GM18907 (cell line): ENCODE results near the gene LRRC8E.
"Not testable (repeated sequence)": the region's sequence is repeated elsewhere in the genome, so short reads cannot be mapped to it uniquely, and the experiment has no call there.

ENCODE experiments used
- ATAC-seq: cut with Tn5 transposase; IDR thresholded peaks from one replicate; pipeline ENCODE4 v1.9.1; 2021; ENCODE audit warnings: mild to moderate bottlenecking, moderate library complexity; ENCODE audit not compliant: unreplicated experiment

LRRC8E gene

GRCh38 chr19:7883796-7884570, 4.3 kb upstream of the LRRC8E start:
- ATAC-seq = no peak

GRCh38 chr19:7885818-7886217, 2.5 kb upstream of the LRRC8E start:
- ATAC-seq = no peak

- ATAC-seq = no peak
Observed at GRCh38 chr19:7887408-7888144, 734 bp upstream of the LRRC8E start.

GRCh38 chr19:7888826-7889217, 512 bp downstream of the LRRC8E start:
- no peak for ATAC-seq

- not testable (repeated sequence) for ATAC-seq
Observed at GRCh38 chr19:7893362-7894101, 5.2 kb downstream of the LRRC8E start.

GRCh38 chr19:7894612-7895309, 6.5 kb downstream of the LRRC8E start:
- no peak for ATAC-seq

GRCh38 chr19:7895565-7895964, 7.3 kb downstream of the LRRC8E start:
- no peak for ATAC-seq

- ATAC-seq = no peak
Observed at GRCh38 chr19:7897292-7897691, 9.0 kb downstream of the LRRC8E start.

- no peak for ATAC-seq
Observed at GRCh38 chr19:7898967-7899366, 10.7 kb downstream of the LRRC8E start.

GRCh38 chr19:7899751-7900378, 11.6 kb downstream of the LRRC8E start:
- ATAC-seq = no peak

GRCh38 chr19:7900401-7900870, 12.1 kb downstream of the LRRC8E start:
- ATAC-seq = no peak

GRCh38 chr19:7900931-7901330, 12.6 kb downstream of the LRRC8E start:
- ATAC-seq = no peak

GRCh38 chr19:7901337-7901736, 13.0 kb downstream of the LRRC8E start:
- no peak for ATAC-seq

GRCh38 chr19:7902796-7903243, 14.5 kb downstream of the LRRC8E start:
- no peak for ATAC-seq

- peak; percentile 82 for ATAC-seq
Observed at GRCh38 chr19:7903244-7904073, 15.1 kb downstream of the LRRC8E start, which contains the start of gene MAP2K7. Gene MAP2K7 (plus strand): TSS chr19:7903877. CDS start chr19:7903945, 68 bp downstream.

- ATAC-seq = peak; percentile 31
Observed at GRCh38 chr19:7904074-7905020, 16.0 kb downstream of the LRRC8E start.

GRCh38 chr19:7905268-7905667, 17.0 kb downstream of the LRRC8E start:
- ATAC-seq = no peak

- no peak for ATAC-seq
Observed at GRCh38 chr19:7905859-7906258, 17.5 kb downstream of the LRRC8E start.
